Lung (tissue), 12 donors: ENCODE measurements around the gene ZNF614. TPM values are rescaled to one million over a fixed set of nuclear protein-coding genes. Genes with fewer than 3 reads are reported as not detected.

Experiments used
- ATAC-seq: fragments of 200-7000 bp; cut with Tn5 transposase; one replicate; pipeline ENCODE4 v1.9.1; 2020; ENCODE audit warnings: moderate number of reproducible peaks; ENCODE audit not compliant: insufficient read depth, low FRiP score
- DNase-seq, 3 donors: peaks; one replicate each; pipeline ENCODE4 v3.0.0-alpha.2; 2013 to 2017
- H3K27ac ChIP-seq, 2 donors: one replicate each; pipeline ENCODE4 v1.5.1; 2013; ENCODE audit warnings: mild to moderate bottlenecking in 2 of 2, moderate library complexity in 2 of 2, control low read depth in 1 of 2, inconsistent platforms in 1 of 2, low read depth in 1 of 2, low read length in 1 of 2
- H3K27me3 ChIP-seq, 3 donors: one replicate each; pipeline ENCODE4 v1.5.1; 2013; ENCODE audit warnings: low read length in 2 of 3; ENCODE audit not compliant: control insufficient read depth in 3 of 3, insufficient read depth in 3 of 3
- H3K36me3 ChIP-seq, 4 donors: one replicate each; pipeline ENCODE4 v1.5.1; 2013; ENCODE audit warnings: low read length in 4 of 4, mild to moderate bottlenecking in 1 of 4, moderate library complexity in 1 of 4; ENCODE audit not compliant: control insufficient read depth in 4 of 4, insufficient read depth in 4 of 4
- H3K4me1 ChIP-seq, 5 donors: one replicate each; pipeline ENCODE4 v1.5.1; 2013; ENCODE audit warnings: low read length in 5 of 5, mild to moderate bottlenecking in 2 of 5, moderate library complexity in 1 of 5; ENCODE audit not compliant: control insufficient read depth in 5 of 5, insufficient read depth in 5 of 5
- H3K4me3 ChIP-seq: one replicate; pipeline ENCODE4 v1.5.1; 2013; ENCODE audit warnings: mild to moderate bottlenecking, control low read depth, moderate library complexity
- H3K9ac ChIP-seq, 2 donors: one replicate each; pipeline ENCODE4 v1.5.1; 2013; ENCODE audit warnings: low read length in 2 of 2, control low read depth in 1 of 2; ENCODE audit not compliant: insufficient read depth in 1 of 2
- H3K9me3 ChIP-seq, 4 donors: one replicate each; pipeline ENCODE4 v1.5.1; 2013; ENCODE audit warnings: low read length in 3 of 4, mild to moderate bottlenecking in 1 of 4, moderate library complexity in 1 of 4; ENCODE audit not compliant: control insufficient read depth in 4 of 4, insufficient read depth in 3 of 4
- CTCF ChIP-seq: IDR thresholded peaks from 2 replicates; pipeline ENCODE4 v1.5.1; 2012; ENCODE audit warnings: mild to moderate bottlenecking; ENCODE audit errors: control extremely low read depth, extremely low read depth
- WGBS, 2 donors: extraction: QIAGEN DNeasy Blood & Tissue Kit; methylation state at CpG; one replicate each; pipeline ENCODE4 v1.1.7; 2013; 5-methylcytosine and 5-hydroxymethylcytosine counted together
- polyA plus RNA-seq, 2 donors: library from polyadenylated mRNA; stranded (reverse); fragments of 200-250 nt; gene quantifications; one replicate each; pipeline ENCODE4 v1.2.1, GENCODE V29; 2013
- total RNA-seq, 2 donors: library from RNA; depleted of rRNA in 1 of 2; stranded (reverse); fragments of >200 nt in 1 of 2; gene quantifications; one replicate each; pipeline ENCODE4 v1.2.1, GENCODE V29; 2014 to 2021
- donor health status: control.
- donor health status: control.
- donor health status: Bipolar disorder and iron deficiency.
- donor health status: healthy.
- donor health status: DM: yes; HTN: yes; CAD: no.

ZNF614 gene
- total and polyA plus RNA-seq, 4 donors = 3.0 to 15.1 (median 5.2) TPM

GRCh38 chr19:51971624-51972023, 56.6 kb downstream of the ZNF614 start:
- Histone ChIP-seq H3K4me1 (no peaks in the 10 kb centered on the region), H3K4me3 (no peak overlapping the region), H3K27me3 (no peaks in the 10 kb centered on the region), H3K27ac (no peak overlapping the region), H3K36me3 (peaks cover 49 to 80% (median 68%) of the 10 kb centered on the region in 4 donors), H3K9ac (no peak overlapping the region), H3K9me3 (peaks cover 12 to 56% (median 52%) of the 10 kb centered on the region in 4 donors)
- TF ChIP-seq CTCF = no peak
- WGBS, 2 donors = 97 to 98% methylated on average over 4 of the region's 4 CpGs
- ATAC-seq (no peak), DNase-seq (peak in 1 of 3 donors; percentile 47)

- no peaks in the 10 kb centered on the region for H3K27me3 ChIP-seq
- H3K4me3 ChIP-seq = no peak overlapping the region
- no peak for ATAC-seq
- H3K4me1 ChIP-seq = no peaks in the 10 kb centered on the region
- H3K9me3 ChIP-seq = peaks cover 12 to 54% (median 48%) of the 10 kb centered on the region in 4 donors
- H3K27ac ChIP-seq = no peak overlapping the region
- DNase-seq = no peak
- no peak for TF ChIP-seq CTCF
- H3K9ac ChIP-seq = no peak overlapping the region
- WGBS, 2 donors = 98 to 100% methylated on average over 1 of the region's 1 CpG
- peaks cover 57 to 87% (median 77%) of the 10 kb centered on the region in 4 donors for H3K36me3 ChIP-seq
Observed at GRCh38 chr19:51970718-51971117, 57.5 kb downstream of the ZNF614 start.

- H3K9me3 ChIP-seq = peaks cover 9 to 51% (median 39%) of the 10 kb centered on the region in 4 donors
- H3K4me3 ChIP-seq = no peak overlapping the region
- DNase-seq = no peak
- ATAC-seq = no peak
- no peaks in the 10 kb centered on the region for H3K27me3 ChIP-seq
- H3K9ac ChIP-seq = no peak overlapping the region
- no peak overlapping the region for H3K27ac ChIP-seq
- TF ChIP-seq CTCF = no peak
- H3K4me1 ChIP-seq = peaks cover 0 to 6% (median 0%) of the 10 kb centered on the region in 5 donors
- 98% methylated on average over 5 of the region's 5 CpGs for WGBS, 2 donors
- H3K36me3 ChIP-seq = peaks cover 38 to 71% (median 68%) of the 10 kb centered on the region in 4 donors
Observed at GRCh38 chr19:51965583-51965982, 62.6 kb downstream of the ZNF614 start.

Other genes starting within 250 kb of the ZNF614 start
- gene FPR3, start 233.2 kb downstream of the ZNF614 start, total RNA-seq = 10 to 100 TPM in 1 of 2 donors, 1 to 10 TPM in 1; 5.5 to 19.1 TPM
- 10 to 100 TPM in 1 of 2 donors, 1 to 10 TPM in 1; 6.6 to 15.8 TPM for gene FPR3, start 233.2 kb downstream of the ZNF614 start, polyA plus RNA-seq
- 10 to 100 TPM in 1 of 2 donors, 1 to 10 TPM in 1; 6.3 to 39.2 TPM for gene ZNF577, start 140.4 kb downstream of the ZNF614 start, total RNA-seq
- gene ZNF577, start 140.4 kb downstream of the ZNF614 start, polyA plus RNA-seq = 10 to 100 TPM in 1 of 2 donors, 1 to 10 TPM in 1; 5.0 to 13.1 TPM
- 10 to 100 TPM in 1 of 2 donors, 1 to 10 TPM in 1; 9.1 to 22.1 TPM for gene ZNF649, start 123.4 kb downstream of the ZNF614 start, total RNA-seq
- gene ZNF649, start 123.4 kb downstream of the ZNF614 start, polyA plus RNA-seq = 1 to 10 TPM; 4.6 to 4.9 TPM
- 10 to 100 TPM in 1 of 2 donors, 1 to 10 TPM in 1; 5.1 to 10.1 TPM for gene ZNF613, start 100.9 kb downstream of the ZNF614 start, total RNA-seq
- gene ZNF613, start 100.9 kb downstream of the ZNF614 start, polyA plus RNA-seq = 1 to 10 TPM; 2.8 to 2.9 TPM
- 10 to 100 TPM in 1 of 2 donors, 1 to 10 TPM in 1; 8.7 to 14.4 TPM for gene ZNF350, start 41.5 kb downstream of the ZNF614 start, total RNA-seq
- 1 to 10 TPM; 7.3 to 8.2 TPM for gene ZNF350, start 41.5 kb downstream of the ZNF614 start, polyA plus RNA-seq
- gene ZNF615, start 20.2 kb downstream of the ZNF614 start, total RNA-seq = 10 to 100 TPM in 1 of 2 donors, 1 to 10 TPM in 1; 7.5 to 39.9 TPM
- 1 to 10 TPM; 3.0 to 3.4 TPM for gene ZNF615, start 20.2 kb downstream of the ZNF614 start, polyA plus RNA-seq
- 10 to 100 TPM; 10.9 to 17.0 TPM for gene ZNF432, start 20.5 kb upstream of the ZNF614 start, total RNA-seq
- gene ZNF432, start 20.5 kb upstream of the ZNF614 start, polyA plus RNA-seq = 10 to 100 TPM in 1 of 2 donors, 1 to 10 TPM in 1; 2.8 to 14.9 TPM
- 10 to 100 TPM; 18.2 to 30.4 TPM for gene ZNF841, start 67.4 kb upstream of the ZNF614 start, total RNA-seq
- 10 to 100 TPM in 1 of 2 donors, 1 to 10 TPM in 1; 5.5 to 13.4 TPM for gene ZNF841, start 67.4 kb upstream of the ZNF614 start, polyA plus RNA-seq
- 10 to 100 TPM in 1 of 2 donors, 1 to 10 TPM in 1; 7.2 to 18.0 TPM for gene ZNF616, start 111.6 kb upstream of the ZNF614 start, total RNA-seq
- gene ZNF616, start 111.6 kb upstream of the ZNF614 start, polyA plus RNA-seq = 1 to 10 TPM; 2.6 to 3.3 TPM
- 10 to 100 TPM; 15.1 to 20.6 TPM for gene ZNF836, start 143.2 kb upstream of the ZNF614 start, total RNA-seq
- 1 to 10 TPM; 3.0 to 4.3 TPM for gene ZNF836, start 143.2 kb upstream of the ZNF614 start, polyA plus RNA-seq
- gene PPP2R1A, start 161.7 kb upstream of the ZNF614 start, total RNA-seq = 100 to 1,000 TPM; 201 to 250 TPM
- gene PPP2R1A, start 161.7 kb upstream of the ZNF614 start, polyA plus RNA-seq = 100 to 1,000 TPM; 117 to 138 TPM
- 10 to 100 TPM; 11.5 to 14.9 TPM for gene ZNF766, start 241.2 kb upstream of the ZNF614 start, total RNA-seq
- 1 to 10 TPM; 3.2 to 5.4 TPM for gene ZNF766, start 241.2 kb upstream of the ZNF614 start, polyA plus RNA-seq